Measurements from ENCODE around the gene CRYBA2.

Gene CRYBA2

GRCh38 chr2:218990612-218991011 lies 2.6 kb downstream of the CRYBA2 start:
- no peak for TF ChIP-seq CTCF (IDR thresholded peaks at IDR 0.05; ENCODE audit: low read depth, low read length)
- no peak for DNase-seq (ENCODE audit: extremely low read depth, low read depth)

- no peak for DNase-seq (ENCODE audit: extremely low read depth, low read depth)
- no peak for TF ChIP-seq CTCF (IDR thresholded peaks at IDR 0.05; ENCODE audit: low read depth, low read length)
Measured at GRCh38 chr2:218990052-218990451, 3.2 kb downstream of the CRYBA2 start.

DNA sequence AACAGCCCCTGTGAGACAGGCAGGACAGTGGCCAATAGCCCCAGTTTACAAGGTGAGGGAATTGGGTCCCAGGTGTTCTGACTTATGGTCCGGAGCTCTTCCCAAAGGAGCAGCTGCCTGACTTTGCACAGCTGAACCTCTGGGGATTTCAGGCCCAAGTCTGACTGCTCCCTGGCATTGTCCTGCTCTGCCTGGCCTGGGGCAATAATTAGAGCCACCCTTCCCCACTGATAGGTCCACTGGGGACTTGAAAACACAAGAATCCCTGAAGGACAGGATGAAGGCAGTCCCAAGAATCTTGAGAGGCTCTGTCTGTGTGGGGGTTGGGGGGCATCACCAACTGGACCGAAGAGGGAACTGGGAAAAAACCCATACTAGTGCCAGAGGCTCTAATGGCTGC lies 4.6 kb downstream of the CRYBA2 start:
- TF ChIP-seq CTCF (IDR thresholded peaks at IDR 0.05; ENCODE audit: low read depth, low read length), result no peak
- DNase-seq (ENCODE audit: extremely low read depth, low read depth), result no peak

- no peak for TF ChIP-seq CTCF (IDR thresholded peaks at IDR 0.05; ENCODE audit: low read depth, low read length)
- DNase-seq (ENCODE audit: extremely low read depth, low read depth), result no peak
Measured at GRCh38 chr2:218988164-218988563, 5.1 kb downstream of the CRYBA2 start.

DNA sequence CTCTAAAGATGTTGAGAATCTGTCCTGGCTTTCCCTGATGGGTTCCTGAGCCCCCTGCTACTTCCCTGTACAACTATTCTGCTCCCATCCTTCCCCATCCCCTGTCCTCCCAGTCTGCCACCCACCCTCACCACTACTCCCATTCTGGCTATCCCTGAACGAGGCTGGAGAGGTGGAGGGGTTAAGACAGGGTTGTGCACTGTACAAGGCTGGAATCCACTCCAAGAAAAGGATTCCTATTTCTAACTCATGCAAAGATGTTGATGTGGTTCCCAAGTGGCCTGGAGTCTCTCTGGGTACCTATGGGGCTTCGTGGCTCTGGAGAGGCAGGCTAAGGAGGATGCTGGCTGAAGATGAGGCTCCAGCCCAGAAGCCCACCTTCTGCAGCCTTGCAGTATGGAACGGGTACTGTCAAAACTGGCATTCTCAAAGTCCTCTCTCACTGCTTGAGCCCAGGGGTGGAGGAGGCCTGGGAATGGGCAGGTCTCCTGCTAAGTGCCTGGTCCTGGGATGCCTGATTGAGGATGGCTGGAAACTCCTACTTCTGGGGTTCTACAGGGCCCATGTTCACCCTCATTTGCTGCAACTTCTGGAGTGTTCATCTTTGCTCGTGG lies 7.0 kb downstream of the CRYBA2 start:
- DNase-seq (ENCODE audit: extremely low read depth, low read depth), result no peak
- no peak for TF ChIP-seq CTCF (IDR thresholded peaks at IDR 0.05; ENCODE audit: low read depth, low read length)

- DNase-seq (ENCODE audit: extremely low read depth, low read depth), result no peak
- TF ChIP-seq CTCF (IDR thresholded peaks at IDR 0.05; ENCODE audit: low read depth, low read length), result no peak
Measured at GRCh38 chr2:218985325-218986091, 7.7 kb downstream of the CRYBA2 start.

GRCh38 chr2:218985021-218985324 lies 8.2 kb downstream of the CRYBA2 start, which contains the start of gene FEV:
FEV (minus strand) TSS chr2:218985184; CDS start chr2:218985075, 109 bp downstream.
- DNase-seq (ENCODE audit: extremely low read depth, low read depth), result no peak
- TF ChIP-seq CTCF (IDR thresholded peaks at IDR 0.05; ENCODE audit: low read depth, low read length), result no peak

All from AG09319 (cell line).